HL-60 (cell line): ENCODE results near the gene NT5C1A.

Source experiments
- DNase-seq, 2 experiments: peaks; one replicate each; pipeline ENCODE4 v3.0.0-alpha.2; 2010 to 2020; ENCODE audit warnings: low read depth in 1 of 2, low spot score in 1 of 2
- H3K27ac ChIP-seq: fragments of 250-450 bp; sonication (Bioruptor Pico); replicated peaks from 2 replicates; pipeline ENCODE4 v1.5.1; 2020; ENCODE audit warnings: mild to moderate bottlenecking, moderate library complexity
- H3K27me3 ChIP-seq: fragments of 250-450 bp; sonication (Bioruptor Pico); 2 replicates; pipeline ENCODE4 v1.5.1; 2021; ENCODE audit warnings: mild to moderate bottlenecking, moderate library complexity; ENCODE audit not compliant: insufficient read depth, poor library complexity, severe bottlenecking
- H3K4me3 ChIP-seq: replicated peaks from 2 replicates; pipeline ENCODE4 v1.5.1; 2011; ENCODE audit warnings: mild to moderate bottlenecking, control low read depth, low read length; ENCODE audit not compliant: insufficient read depth
- CTCF ChIP-seq: IDR thresholded peaks from one replicate; pipeline ENCODE4 v1.5.1; 2011; ENCODE audit warnings: low read length, control low read depth, inconsistent platforms; ENCODE audit not compliant: insufficient read depth
- GABPA ChIP-seq: IDR thresholded peaks from 2 replicates; pipeline ENCODE4 v1.6.1; 2012; ENCODE audit warnings: low read depth
- POLR2AphosphoS5 ChIP-seq: IDR thresholded peaks from 2 replicates; pipeline ENCODE4 v1.6.1; 2012; ENCODE audit warnings: low read depth
- REST ChIP-seq: IDR thresholded peaks from 2 replicates; pipeline ENCODE4 v1.6.1; 2012; ENCODE audit warnings: low read depth; ENCODE audit not compliant: insufficient replicate concordance
- SPI1 ChIP-seq: IDR thresholded peaks from 2 replicates; pipeline ENCODE4 v1.6.1; 2012; ENCODE audit warnings: low read depth, mild to moderate bottlenecking, borderline replicate concordance

NT5C1A gene

GRCh38 chr1:39625462-39626273 lies 46.2 kb downstream of the NT5C1A start:
- no peak for TF ChIP-seq CTCF
- no peak for TF ChIP-seq SPI1
- no peak for TF ChIP-seq REST
- TF ChIP-seq POLR2AphosphoS5: no peak
- TF ChIP-seq GABPA: no peak
- DNase-seq: peak in 1 of 2 experiments; percentile 21
- H3K27me3 ChIP-seq: no peaks in the 10 kb centered on the region
- H3K4me3 ChIP-seq: no peak overlapping the region
- H3K27ac ChIP-seq: no peak overlapping the region

- no peak for DNase-seq
- Histone ChIP-seq H3K27me3 (no peaks in the 10 kb centered on the region), H3K4me3 (no peak overlapping the region), H3K27ac (no peak overlapping the region)
- TF ChIP-seq CTCF (no peak), REST (no peak)
Measured at GRCh38 chr1:39625009-39625408, 46.9 kb downstream of the NT5C1A start.

- no peak for TF ChIP-seq SPI1
- TF ChIP-seq POLR2AphosphoS5: no peak
- no peak for TF ChIP-seq REST
- no peak for TF ChIP-seq GABPA
- no peak for TF ChIP-seq CTCF
- Histone ChIP-seq H3K27me3 (no peaks in the 10 kb centered on the region), H3K4me3 (no peak overlapping the region), H3K27ac (no peak overlapping the region)
- no peak for DNase-seq
Measured at GRCh38 chr1:39623053-39623452, 48.9 kb downstream of the NT5C1A start.
